C4-2B (cell line): ENCODE measurements around the gene BRAF.

Experiments
- CTCF ChIP-seq: fragments of 450-650 bp; conservative IDR thresholded peaks from 2 replicates; pipeline ENCODE4 v1.5.1; 2017; ENCODE audit warnings: mild to moderate bottlenecking
- ZFX ChIP-seq: fragments of 450-650 bp; IDR thresholded peaks from 2 replicates; pipeline ENCODE4 v1.6.1; 2017

GRCh38 chr7:140676306-140676705, 248.4 kb downstream of the BRAF start:
- TF ChIP-seq CTCF (no peak), ZFX (no peak)
